Measurements from ENCODE around the gene BCL2. TPM values are rescaled to one million over a fixed set of nuclear protein-coding genes. Genes with fewer than 3 reads are reported as not detected.

BCL2 gene
- total and polyA plus RNA-seq, 7 donors: 2.8 to 25.7 (median 11.3) TPM

DNA sequence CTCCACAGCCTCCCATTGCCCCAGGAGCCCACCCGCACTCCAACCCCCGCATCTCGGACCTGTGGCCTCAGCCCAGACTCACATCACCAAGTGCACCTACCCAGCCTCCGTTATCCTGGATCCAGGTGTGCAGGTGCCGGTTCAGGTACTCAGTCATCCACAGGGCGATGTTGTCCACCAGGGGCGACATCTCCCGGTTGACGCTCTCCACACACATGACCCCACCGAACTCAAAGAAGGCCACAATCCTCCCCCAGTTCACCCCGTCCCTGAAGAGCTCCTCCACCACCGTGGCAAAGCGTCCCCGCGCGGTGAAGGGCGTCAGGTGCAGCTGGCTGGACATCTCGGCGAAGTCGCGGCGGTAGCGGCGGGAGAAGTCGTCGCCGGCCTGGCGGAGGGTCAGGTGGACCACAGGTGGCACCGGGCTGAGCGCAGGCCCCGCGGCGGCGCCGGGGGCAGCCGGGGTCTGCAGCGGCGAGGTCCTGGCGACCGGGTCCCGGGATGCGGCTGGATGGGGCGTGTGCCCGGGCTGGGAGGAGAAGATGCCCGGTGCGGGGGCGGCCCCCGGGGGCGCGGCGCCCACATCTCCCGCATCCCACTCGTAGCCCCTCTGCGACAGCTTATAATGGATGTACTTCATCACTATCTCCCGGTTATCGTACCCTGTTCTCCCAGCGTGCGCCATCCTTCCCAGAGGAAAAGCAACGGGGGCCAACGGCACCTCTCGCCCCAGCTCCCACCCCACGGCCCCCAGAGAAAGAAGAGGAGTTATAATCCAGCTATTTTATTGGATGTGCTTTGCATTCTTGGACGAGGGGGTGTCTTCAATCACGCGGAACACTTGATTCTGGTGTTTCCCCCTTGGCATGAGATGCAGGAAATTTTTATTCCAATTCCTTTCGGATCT is 1.3 kb downstream of the BCL2 start:
- DNase-seq: peak; percentile 90
- no peaks in the 10 kb centered on the region for H3K27me3 ChIP-seq
- peak; percentile 14 to 50 (median 37) for TF ChIP-seq POLR2AphosphoS5 (IDR thresholded peaks at IDR 0.05)
- TF ChIP-seq, protein P1, sequence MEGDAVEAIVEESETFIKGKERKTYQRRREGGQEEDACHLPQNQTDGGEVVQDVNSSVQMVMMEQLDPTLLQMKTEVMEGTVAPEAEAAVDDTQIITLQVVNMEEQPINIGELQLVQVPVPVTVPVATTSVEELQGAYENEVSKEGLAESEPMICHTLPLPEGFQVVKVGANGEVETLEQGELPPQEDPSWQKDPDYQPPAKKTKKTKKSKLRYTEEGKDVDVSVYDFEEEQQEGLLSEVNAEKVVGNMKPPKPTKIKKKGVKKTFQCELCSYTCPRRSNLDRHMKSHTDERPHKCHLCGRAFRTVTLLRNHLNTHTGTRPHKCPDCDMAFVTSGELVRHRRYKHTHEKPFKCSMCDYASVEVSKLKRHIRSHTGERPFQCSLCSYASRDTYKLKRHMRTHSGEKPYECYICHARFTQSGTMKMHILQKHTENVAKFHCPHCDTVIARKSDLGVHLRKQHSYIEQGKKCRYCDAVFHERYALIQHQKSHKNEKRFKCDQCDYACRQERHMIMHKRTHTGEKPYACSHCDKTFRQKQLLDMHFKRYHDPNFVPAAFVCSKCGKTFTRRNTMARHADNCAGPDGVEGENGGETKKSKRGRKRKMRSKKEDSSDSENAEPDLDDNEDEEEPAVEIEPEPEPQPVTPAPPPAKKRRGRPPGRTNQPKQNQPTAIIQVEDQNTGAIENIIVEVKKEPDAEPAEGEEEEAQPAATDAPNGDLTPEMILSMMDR (IDR thresholded peaks at IDR 0.05): peak; percentile 64 to 88 (median 74)
- no peak for TF ChIP-seq EP300 (IDR thresholded peaks at IDR 0.05)
- peak overlapping the region; percentile 64 to 75 (median 73) for H3K4me3 ChIP-seq
- 1 to 4% methylated on average over 66 of the region's 66 CpGs for WGBS, 2 donors
- H3K27ac ChIP-seq: peak overlapping the region; percentile 59 to 90 (median 88)
- no peaks in the 10 kb centered on the region for H3K9me3 ChIP-seq
- no peaks in the 10 kb centered on the region for H3K36me3 ChIP-seq
- intact Hi-C loops (cut with DNase I): loop anchor here (2.0 to 5.0 kb wide), 3 partner anchors 55 to 141 kb away; no protein-coding TSS in a partner anchor
- H3K4me1 ChIP-seq: peaks cover 0 to 63% (median 34%) of the 10 kb centered on the region in 4 donors

DNA sequence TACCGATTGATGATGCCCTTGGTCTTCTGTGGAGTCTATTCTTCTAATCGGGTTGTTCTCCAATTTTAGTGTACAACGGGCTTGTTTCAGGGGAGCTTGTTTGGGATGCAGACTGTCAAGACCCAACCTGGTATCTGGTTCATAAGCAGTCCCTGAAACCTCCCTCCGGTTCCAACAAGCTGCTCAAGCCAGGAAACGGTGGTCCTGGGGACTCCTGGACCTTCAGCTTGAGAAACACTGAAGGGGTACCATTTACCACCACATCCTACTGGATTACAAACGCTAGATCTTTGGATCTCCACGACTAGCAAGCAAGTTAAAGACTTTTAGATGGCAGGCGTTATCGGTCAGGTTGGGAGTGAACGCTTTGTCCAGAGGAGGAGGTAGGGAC is 2.0 kb downstream of the BCL2 start:
- 58 to 62% methylated on average over 10 of the region's 10 CpGs for WGBS, 2 donors
- Histone ChIP-seq H3K4me3 (peak overlapping the region; percentile 64 to 75 (median 73)), H3K4me1 (peaks cover 0 to 64% (median 29%) of the 10 kb centered on the region in 4 donors), H3K27me3 (no peaks in the 10 kb centered on the region), H3K27ac (peak overlapping the region; percentile 59 to 90 (median 88)), H3K9me3 (no peaks in the 10 kb centered on the region), H3K36me3 (no peaks in the 10 kb centered on the region)
- no peak for DNase-seq
- intact Hi-C loops (cut with DNase I): loop anchor here (5.0 kb wide), 2 partner anchors 80 to 140 kb away; no protein-coding TSS in a partner anchor
- TF ChIP-seq, protein P1 (IDR thresholded peaks at IDR 0.05): no peak
- TF ChIP-seq POLR2AphosphoS5 (IDR thresholded peaks at IDR 0.05): no peak
- no peak for TF ChIP-seq POLR2A (IDR thresholded peaks at IDR 0.05)

DNA sequence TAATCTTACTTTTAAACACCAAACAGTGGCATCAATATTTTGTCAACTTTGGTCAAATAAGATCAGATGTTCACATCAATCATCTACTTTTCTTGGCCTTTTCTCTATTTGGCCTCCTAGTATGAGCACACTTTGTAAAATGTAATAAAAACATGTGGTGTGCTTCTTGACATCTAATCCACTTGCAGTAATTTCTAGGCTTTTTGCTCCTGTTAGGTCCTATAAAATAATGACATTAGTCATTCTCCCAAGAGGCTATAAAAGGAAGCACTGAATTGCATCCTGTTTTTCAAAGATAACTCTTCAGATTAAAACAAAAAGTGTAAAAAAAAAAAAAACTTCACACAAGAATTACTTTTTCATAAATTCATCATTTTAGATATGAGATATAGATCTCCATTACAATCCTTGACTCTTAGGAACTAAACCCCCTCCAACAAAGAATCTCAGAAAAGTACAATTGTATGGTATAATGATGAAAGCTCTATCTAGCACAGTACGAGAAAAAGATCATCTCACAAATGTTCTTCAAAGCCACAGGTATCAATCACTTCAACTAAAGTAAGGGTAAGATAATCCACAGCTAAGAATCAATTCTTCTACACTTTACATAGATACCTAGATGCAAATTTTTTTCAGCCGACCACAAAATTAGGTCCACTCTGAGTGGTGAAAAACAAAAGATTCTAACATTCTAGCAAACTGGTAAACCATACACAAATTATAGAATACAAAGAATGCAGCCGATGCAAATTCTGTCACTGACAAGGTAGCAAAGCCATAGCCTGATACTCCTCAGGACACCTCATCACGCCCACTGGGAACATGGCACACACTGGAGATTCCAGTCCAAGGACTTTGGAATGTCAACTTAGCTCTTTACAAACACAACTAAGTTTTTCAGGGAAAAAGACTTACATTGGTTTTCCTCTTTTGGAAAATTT is 2.7 kb downstream of the BCL2 start:
- Histone ChIP-seq H3K9me3 (no peaks in the 10 kb centered on the region), H3K36me3 (no peaks in the 10 kb centered on the region), H3K27ac (peak overlapping the region; percentile 59 to 90 (median 88)), H3K4me3 (peak overlapping the region; percentile 64 to 75 (median 73)), H3K27me3 (no peaks in the 10 kb centered on the region), H3K4me1 (peaks cover 0 to 60% (median 26%) of the 10 kb centered on the region in 4 donors)
- TF ChIP-seq POLR2AphosphoS5 (IDR thresholded peaks at IDR 0.05) (no peak), POLR2A (IDR thresholded peaks at IDR 0.05) (no peak), EP300 (IDR thresholded peaks at IDR 0.05) (no peak)
- TF ChIP-seq, protein P1 (IDR thresholded peaks at IDR 0.05): no peak
- DNase-seq: no peak
- intact Hi-C loops (cut with DNase I): loop anchor here (5.0 kb wide), 2 partner anchors 80 to 140 kb away; no protein-coding TSS in a partner anchor
- WGBS, 2 donors: 40 to 52% methylated on average over 4 of the region's 4 CpGs

DNA sequence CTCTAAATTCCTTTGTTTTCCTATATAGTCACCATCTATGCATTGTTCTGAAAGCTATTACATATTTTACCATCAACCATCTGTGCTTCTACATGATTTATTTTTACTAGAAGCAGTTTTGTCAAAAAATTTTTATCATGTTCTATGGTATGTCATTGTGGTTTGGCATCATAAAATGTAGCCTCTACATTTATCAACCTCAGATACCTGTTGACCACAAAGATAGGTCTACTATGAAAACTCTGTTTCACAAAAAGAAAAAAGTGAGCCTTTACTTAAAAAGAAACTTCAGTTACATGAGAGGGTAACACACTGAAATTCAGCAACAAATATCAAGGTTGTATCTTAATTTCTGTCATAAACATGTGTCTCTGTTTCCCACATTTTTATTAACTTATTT is 3.7 kb downstream of the BCL2 start:
- Histone ChIP-seq H3K27ac (peak overlapping the region; percentile 41 to 90 (median 69)), H3K27me3 (no peaks in the 10 kb centered on the region), H3K4me1 (peaks cover 0 to 58% (median 24%) of the 10 kb centered on the region in 4 donors), H3K4me3 (peak overlapping the region in 2 of 4 donors; percentile 1 to 4), H3K36me3 (no peaks in the 10 kb centered on the region), H3K9me3 (no peaks in the 10 kb centered on the region)
- intact Hi-C loops (cut with DNase I): loop anchor here (5.0 kb wide), 2 partner anchors 79 to 139 kb away; no protein-coding TSS in a partner anchor
- TF ChIP-seq POLR2AphosphoS5 (IDR thresholded peaks at IDR 0.05): no peak
- TF ChIP-seq EP300 (IDR thresholded peaks at IDR 0.05): no peak
- TF ChIP-seq POLR2A (IDR thresholded peaks at IDR 0.05): no peak
- TF ChIP-seq, protein P1 (IDR thresholded peaks at IDR 0.05): no peak
- no peak for DNase-seq

All from sigmoid colon (tissue), 7 donors.